GM12892 (cell line): Measurements from ENCODE around the gene TTC33.
"Not testable (repeated sequence)": the region's sequence is repeated elsewhere in the genome, so short reads cannot be mapped to it uniquely, and the experiment has no call there.

Experiments used
- POLR2A ChIP-seq: IDR thresholded peaks from 2 replicates; pipeline ENCODE4 v1.6.1; 2011; ENCODE audit warnings: low read depth, low read length, control low read depth
- POLR2AphosphoS5 ChIP-seq: IDR thresholded peaks from 2 replicates; pipeline ENCODE4 v1.6.1; 2011; ENCODE audit warnings: low read depth, low read length, control low read depth
- TAF1 ChIP-seq: IDR thresholded peaks from 2 replicates; pipeline ENCODE4 v1.6.1; 2011; ENCODE audit warnings: low read depth, mild to moderate bottlenecking, control low read depth, low read length, borderline replicate concordance

DNA sequence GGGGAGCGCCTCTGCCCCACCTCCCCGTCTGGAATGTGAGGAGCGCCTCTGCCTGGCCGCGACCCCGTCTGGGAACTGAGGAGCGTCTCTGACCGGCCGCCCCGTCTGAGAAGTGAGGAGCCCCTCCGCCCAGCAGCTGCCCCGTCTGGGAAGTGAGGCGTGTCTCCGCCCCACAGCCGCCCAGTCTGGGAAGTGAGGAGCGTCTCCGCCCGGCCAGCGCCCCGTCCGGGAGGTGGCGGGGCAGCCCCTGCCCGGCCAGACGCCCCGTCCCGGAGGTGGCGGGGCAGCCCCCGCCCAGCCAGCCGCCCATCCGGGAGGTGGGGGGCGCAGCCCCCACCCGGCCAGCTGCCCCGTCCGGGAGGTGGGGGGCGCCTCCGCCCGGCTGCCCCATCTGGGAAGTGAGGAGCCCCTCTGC, 33.3 kb downstream of the TTC33 start:
- TF ChIP-seq POLR2AphosphoS5, POLR2A, TAF1: not testable (repeated sequence)
